Raji (cell line): Measurements from ENCODE around the gene CSRNP2.
A peak's percentile ranks its signal among the peaks of the same experiment; 100 is the strongest.

Experiments
- POLR2A ChIP-seq: IDR thresholded peaks from 2 replicates; pipeline ENCODE4 v1.6.1; 2011; ENCODE audit warnings: low read depth, low read length, control low read depth; ENCODE audit not compliant: insufficient read depth

Gene CSRNP2

GRCh38 chr12:51055060-51055459 lies 28.3 kb downstream of the CSRNP2 start:
- TF ChIP-seq POLR2A = no peak

GRCh38 chr12:51051787-51052186 lies 31.6 kb downstream of the CSRNP2 start:
- TF ChIP-seq POLR2A = no peak

- no peak for TF ChIP-seq POLR2A
These were observed 33.9 kb downstream of the CSRNP2 start for GRCh38 chr12:51049525-51049924.

- no peak for TF ChIP-seq POLR2A
These were observed 34.6 kb downstream of the CSRNP2 start for GRCh38 chr12:51048661-51049251.

- TF ChIP-seq POLR2A = peak; percentile 83
These were observed 35.5 kb downstream of the CSRNP2 start, which contains the start of gene LETMD1 for GRCh38 chr12:51047655-51048540. TSS of gene LETMD1 (plus strand) at chr12:51048327. CDS start at chr12:51048357, 30 bp downstream.

GRCh38 chr12:51036279-51036678 lies 47.1 kb downstream of the CSRNP2 start:
- no peak for TF ChIP-seq POLR2A

DNA sequence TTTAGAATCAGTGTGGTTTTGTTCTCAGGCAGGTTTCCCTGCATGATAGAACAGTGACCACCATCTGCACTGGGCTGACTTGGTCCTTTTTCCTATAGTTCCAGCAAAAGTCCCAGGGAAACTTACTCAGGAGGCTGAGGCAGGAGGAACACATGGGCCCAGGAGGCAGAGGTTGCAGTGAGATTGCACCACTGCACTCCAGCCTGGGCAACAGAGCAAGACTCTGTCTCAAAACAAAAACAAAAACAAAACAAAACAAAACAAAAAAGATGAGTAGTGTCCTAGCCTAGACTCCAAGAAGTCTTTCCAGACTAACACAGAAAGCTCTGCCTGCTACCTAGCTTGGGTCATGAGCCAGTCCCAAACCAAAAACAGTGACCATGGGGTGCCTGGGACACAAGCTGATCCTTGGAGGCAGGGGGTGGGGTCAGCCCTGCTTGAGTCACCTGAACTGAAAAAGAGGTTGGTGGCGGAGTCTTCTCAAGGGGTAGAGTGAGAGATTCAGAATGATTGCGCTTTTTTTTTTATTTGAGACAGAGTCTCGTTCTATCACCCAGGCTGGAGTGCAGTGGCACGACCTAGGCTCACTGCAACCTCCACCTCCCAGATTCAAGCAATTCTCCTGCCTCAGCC lies 49.8 kb downstream of the CSRNP2 start:
- no peak for TF ChIP-seq POLR2A

GRCh38 chr12:51033048-51033447 lies 50.3 kb downstream of the CSRNP2 start:
- TF ChIP-seq POLR2A = no peak

GRCh38 chr12:51028813-51029150 lies 54.6 kb downstream of the CSRNP2 start:
- no peak for TF ChIP-seq POLR2A

GRCh38 chr12:51028126-51028812 lies 55.1 kb downstream of the CSRNP2 start:
- TF ChIP-seq POLR2A = 0 out of 2 replicates have a peak, but pooled peaks have one; percentile 17

- no peak for TF ChIP-seq POLR2A
These were observed 56.0 kb downstream of the CSRNP2 start for GRCh38 chr12:51027342-51027835.

DNA sequence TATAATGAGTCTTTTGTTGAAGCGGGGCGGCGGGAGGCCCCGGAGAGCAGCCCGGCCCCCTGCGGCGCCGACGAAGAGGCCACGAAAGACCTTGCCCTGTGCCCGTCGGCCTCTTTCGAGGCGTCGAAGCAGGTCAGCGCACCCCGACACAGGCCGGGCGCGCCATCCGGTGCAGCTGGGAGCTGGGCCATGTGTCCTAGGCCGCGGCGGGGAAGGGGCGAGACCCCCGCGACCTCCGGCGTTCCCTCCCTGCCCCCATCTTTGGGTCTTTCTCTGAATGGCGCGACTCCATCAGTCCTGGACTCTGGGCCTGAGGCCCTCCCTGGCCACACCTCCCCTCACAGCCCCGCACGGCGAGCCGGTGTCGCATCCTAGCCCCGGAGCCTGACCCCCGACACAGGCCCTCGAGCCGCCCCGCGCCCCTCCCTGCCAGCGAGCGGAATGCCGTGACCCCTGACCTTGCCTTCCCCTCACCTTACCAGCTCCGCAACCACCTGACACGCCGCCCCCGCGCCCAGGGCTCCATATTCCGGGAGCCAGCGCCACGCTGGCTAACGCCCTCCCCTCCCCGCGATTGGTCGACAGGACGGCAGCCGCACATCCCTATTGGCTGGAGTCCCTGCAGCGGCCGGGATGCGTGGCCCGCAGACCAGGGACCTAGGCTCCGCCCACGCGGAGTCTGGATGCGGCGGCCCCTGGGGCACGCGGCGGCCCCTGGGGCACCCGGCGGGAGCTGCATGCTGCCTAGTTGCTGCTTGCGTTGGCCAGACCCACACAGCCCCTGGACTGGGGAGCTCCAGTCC lies 57.4 kb downstream of the CSRNP2 start, which contains the start of gene SLC11A2:
SLC11A2 (minus strand) TSS at position 549 of the 803 bp plus-strand sequence. CDS start 15,656 bp downstream, outside the sequence.
- TF ChIP-seq POLR2A = peak; percentile 88

- TF ChIP-seq POLR2A = no peak
These were observed 58.0 kb downstream of the CSRNP2 start for GRCh38 chr12:51025338-51025835.
